H54 (cell line): ENCODE results near the gene NUMB.

Source experiments
- DNase-seq: peaks from one replicate; pipeline ENCODE4 v3.0.0; 2011; ENCODE audit warnings: low spot score, mixed read lengths; ENCODE audit not compliant: insufficient read length
- FAIRE-seq: peaks from 3 replicates; lab custom pipeline; 2011; peaks lifted over from hg19 to GRCh38; lab: Jason Lieb, UNC
- POLR2A ChIP-seq: IDR thresholded peaks from 2 replicates; pipeline ENCODE4 v1.6.1; 2011; ENCODE audit warnings: low read depth, mild to moderate bottlenecking, low read length

Gene NUMB

GRCh38 chr14:73458183-73458976 lies at the start of gene NUMB:
Gene NUMB, minus strand, starts transcription at chr14:73458546. Its CDS starts 102,795 bp downstream, at chr14:73355751.
- DNase-seq = peak; percentile 97
- FAIRE-seq = peak; percentile 98
- peak; percentile 92 for TF ChIP-seq POLR2A

GRCh38 chr14:73503648-73504047 lies 45.3 kb upstream of the NUMB start:
- FAIRE-seq (peak; percentile 90), DNase-seq (peak; percentile 86)
- TF ChIP-seq POLR2A = no peak

GRCh38 chr14:73502017-73502619 lies 43.8 kb upstream of the NUMB start:
- FAIRE-seq = no peak
- no peak for DNase-seq
- TF ChIP-seq POLR2A = no peak

GRCh38 chr14:73500360-73500759 lies 42.0 kb upstream of the NUMB start:
- DNase-seq (no peak), FAIRE-seq (no peak)
- no peak for TF ChIP-seq POLR2A

- TF ChIP-seq POLR2A = no peak
- DNase-seq (no peak), FAIRE-seq (no peak)
Observed at GRCh38 chr14:73494593-73494992, 36.2 kb upstream of the NUMB start.

DNA sequence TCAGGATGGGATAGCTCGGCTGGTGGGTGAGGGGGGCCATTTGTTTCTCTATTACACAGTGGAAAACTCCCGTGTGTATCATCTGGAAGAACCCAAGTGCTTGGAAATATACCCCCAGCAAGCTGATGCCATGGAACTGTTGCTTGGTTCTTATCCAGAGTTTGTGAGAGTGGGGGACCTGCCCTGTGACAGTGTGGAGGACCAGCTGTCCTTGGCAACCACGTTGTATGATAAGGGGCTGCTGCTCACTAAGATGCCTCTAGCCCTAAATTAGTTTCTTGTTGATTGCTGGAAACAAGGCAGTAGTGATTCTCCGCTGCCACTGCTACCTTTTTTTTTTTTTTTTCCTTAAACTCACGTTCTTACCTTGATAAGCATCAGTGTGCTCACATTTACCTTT lies 34.3 kb upstream of the NUMB start:
- FAIRE-seq (no peak), DNase-seq (no peak)
- TF ChIP-seq POLR2A = no peak

DNA sequence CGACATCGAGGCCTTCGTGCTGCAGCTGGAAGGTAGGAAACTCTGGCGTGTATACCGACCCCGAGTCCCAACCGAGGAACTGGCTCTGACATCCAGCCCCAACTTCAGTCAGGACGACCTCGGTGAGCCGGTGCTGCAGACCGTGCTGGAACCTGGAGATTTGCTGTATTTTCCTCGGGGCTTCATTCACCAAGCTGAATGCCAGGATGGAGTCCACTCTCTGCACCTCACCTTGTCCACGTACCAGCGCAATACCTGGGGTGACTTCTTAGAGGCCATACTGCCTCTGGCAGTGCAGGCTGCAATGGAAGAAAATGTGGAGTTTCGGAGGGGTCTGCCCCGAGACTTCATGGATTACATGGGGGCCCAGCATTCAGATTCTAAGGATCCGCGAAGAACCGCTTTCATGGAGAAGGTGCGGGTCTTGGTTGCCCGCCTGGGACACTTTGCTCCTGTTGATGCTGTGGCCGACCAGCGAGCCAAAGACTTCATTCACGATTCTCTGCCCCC lies 33.8 kb upstream of the NUMB start:
- no peak for TF ChIP-seq POLR2A
- DNase-seq (no peak), FAIRE-seq (no peak)

DNA sequence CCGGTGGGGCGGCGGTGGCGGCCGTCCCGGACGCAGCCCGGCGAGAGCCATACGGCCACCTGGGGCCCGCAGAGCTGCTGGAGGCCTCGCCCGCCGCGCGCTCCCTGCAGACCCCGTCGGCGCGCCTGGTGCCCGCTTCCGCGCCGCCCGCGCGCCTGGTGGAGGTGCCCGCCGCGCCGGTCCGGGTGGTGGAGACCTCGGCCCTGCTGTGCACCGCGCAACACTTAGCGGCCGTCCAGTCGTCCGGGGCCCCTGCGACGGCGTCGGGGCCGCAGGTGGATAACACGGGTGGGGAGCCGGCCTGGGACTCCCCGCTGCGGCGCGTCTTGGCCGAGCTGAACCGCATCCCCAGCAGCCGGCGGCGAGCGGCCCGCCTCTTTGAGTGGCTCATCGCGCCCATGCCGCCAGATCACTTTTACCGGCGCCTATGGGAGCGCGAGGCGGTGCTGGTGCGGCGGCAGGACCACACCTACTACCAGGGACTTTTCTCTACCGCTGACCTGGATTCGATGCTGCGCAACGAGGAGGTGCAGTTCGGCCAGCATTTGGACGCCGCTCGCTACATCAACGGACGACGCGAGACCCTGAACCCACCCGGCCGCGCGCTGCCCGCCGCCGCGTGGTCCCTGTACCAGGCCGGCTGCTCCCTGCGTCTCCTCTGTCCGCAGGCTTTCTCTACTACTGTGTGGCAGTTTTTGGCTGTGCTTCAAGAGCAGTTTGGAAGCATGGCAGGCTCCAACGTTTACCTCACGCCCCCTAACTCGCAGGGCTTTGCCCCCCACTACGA lies 33.1 kb upstream of the NUMB start:
- no peak for FAIRE-seq
- TF ChIP-seq POLR2A = no peak
- peak; percentile 50 for DNase-seq

DNA sequence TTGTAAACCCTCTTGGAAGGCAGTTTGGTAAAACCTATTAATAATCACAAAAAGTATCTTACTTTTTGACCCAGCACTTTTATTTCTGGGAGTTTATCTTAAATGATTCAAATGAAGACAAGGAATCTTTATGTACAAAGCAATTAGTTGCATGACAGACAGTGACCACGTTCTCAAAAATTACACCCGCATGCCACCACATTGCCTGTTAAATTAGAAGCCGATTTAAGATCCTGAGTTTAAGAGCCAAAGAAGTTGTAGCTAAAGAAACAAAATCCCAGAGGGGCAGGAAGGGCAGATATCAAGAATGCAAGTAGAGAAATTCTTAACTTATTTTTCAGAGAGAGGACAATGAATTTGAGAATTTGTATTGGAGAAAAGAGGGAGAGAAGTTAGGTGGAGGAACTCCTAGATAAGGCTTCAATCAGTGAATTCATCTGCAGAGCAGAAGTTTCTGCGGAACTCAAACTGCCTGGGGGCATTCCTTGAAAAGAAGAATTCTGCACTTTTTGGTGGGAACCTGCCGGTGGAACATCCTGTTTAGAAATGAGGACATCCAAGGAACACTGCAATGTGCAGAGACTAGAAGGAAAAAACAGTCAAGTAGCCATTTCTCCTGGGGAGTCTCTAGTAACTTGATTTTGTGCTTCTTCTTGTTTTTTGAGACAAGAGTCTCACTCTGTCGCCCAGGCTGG lies 31.3 kb upstream of the NUMB start:
- DNase-seq (no peak), FAIRE-seq (no peak)
- no peak for TF ChIP-seq POLR2A

DNA sequence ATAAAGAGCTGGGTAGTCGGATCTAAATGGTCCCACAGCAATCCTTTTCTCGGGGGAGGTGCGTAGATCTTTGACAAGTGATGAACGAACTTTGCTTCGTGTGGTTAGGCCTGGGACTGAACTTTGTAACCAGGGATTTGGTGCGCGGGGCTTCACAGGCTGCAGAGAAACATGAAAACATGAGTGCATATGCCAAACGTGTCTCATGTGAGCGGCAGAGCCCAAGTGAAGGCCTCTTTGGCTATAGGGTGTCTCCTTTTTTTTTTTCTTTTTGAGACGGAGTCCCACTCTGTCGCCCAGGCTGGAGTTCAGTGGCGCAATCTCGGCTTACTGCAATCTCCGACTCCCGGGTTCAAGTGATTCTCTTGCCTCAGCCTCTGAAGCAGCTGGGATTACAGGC lies 20.3 kb upstream of the NUMB start:
- no peak for DNase-seq
- FAIRE-seq = no peak
- no peak for TF ChIP-seq POLR2A

- FAIRE-seq (no peak), DNase-seq (no peak)
- no peak for TF ChIP-seq POLR2A
Observed at GRCh38 chr14:73477618-73478266, 19.4 kb upstream of the NUMB start.

- no peak for DNase-seq
- no peak for FAIRE-seq
- no peak for TF ChIP-seq POLR2A
Observed at GRCh38 chr14:73476451-73476931, 18.1 kb upstream of the NUMB start.

- no peak for DNase-seq
- no peak for FAIRE-seq
- no peak for TF ChIP-seq POLR2A
Observed at GRCh38 chr14:73474952-73475351, 16.6 kb upstream of the NUMB start.
